Esophagus (tissue), 2 donors: Measurements from ENCODE around the gene CCL23. TPM values are rescaled to one million over a fixed set of nuclear protein-coding genes. Genes with fewer than 3 reads are reported as not detected.
"Not testable (repeated sequence)": the region's sequence is repeated elsewhere in the genome, so short reads cannot be mapped to it uniquely, and the experiment has no call there.

Experiments used
- H3K27ac ChIP-seq, 2 donors: one replicate each; pipeline ENCODE4 v1.5.1; 2013; ENCODE audit warnings: low read depth in 2 of 2, mild to moderate bottlenecking in 2 of 2, inconsistent platforms in 1 of 2, low read length in 1 of 2, moderate library complexity in 1 of 2
- H3K27me3 ChIP-seq, 2 donors: one replicate each; pipeline ENCODE4 v1.6.1; 2013; ENCODE audit warnings: low read length in 2 of 2, control low read depth in 1 of 2, mild to moderate bottlenecking in 1 of 2; ENCODE audit not compliant: insufficient read depth in 2 of 2, control insufficient read depth in 1 of 2
- H3K36me3 ChIP-seq, 2 donors: one replicate each; pipeline ENCODE4 v1.6.1; 2013; ENCODE audit warnings: low read length in 1 of 2; ENCODE audit not compliant: control insufficient read depth in 2 of 2, insufficient read depth in 2 of 2
- H3K4me1 ChIP-seq, 2 donors: one replicate each; pipeline ENCODE4 v1.6.1; 2013; ENCODE audit warnings: low read length in 1 of 2; ENCODE audit not compliant: control insufficient read depth in 2 of 2, insufficient read depth in 2 of 2
- H3K4me3 ChIP-seq, 2 donors: one replicate each; pipeline ENCODE4 v1.5.1; 2013; ENCODE audit warnings: low read length in 2 of 2, mild to moderate bottlenecking in 2 of 2, low read depth in 1 of 2, moderate library complexity in 1 of 2
- H3K9me3 ChIP-seq, 2 donors: one replicate each; pipeline ENCODE4 v1.6.1; 2013; ENCODE audit warnings: mild to moderate bottlenecking in 2 of 2, low read depth in 1 of 2, low read length in 1 of 2, moderate library complexity in 1 of 2; ENCODE audit not compliant: control insufficient read depth in 2 of 2, insufficient read depth in 1 of 2
- WGBS, 2 donors: extraction: QIAGEN DNeasy Blood & Tissue Kit; methylation state at CpG; one replicate each; pipeline ENCODE4 v1.1.7; 2013; 5-methylcytosine and 5-hydroxymethylcytosine counted together
- polyA plus RNA-seq, 2 donors: library from polyadenylated mRNA; stranded (reverse); fragments of 200-250 nt; gene quantifications; one replicate each; pipeline ENCODE4 v1.2.3, GENCODE V29; 2013
- donor health status: healthy with polysubstance abuse.
- donor health status: Bipolar disorder and iron deficiency.

The CCL23 gene
- polyA plus RNA-seq, 2 donors, result 1.3 to 3.6 TPM

GRCh38 chr17:36048066-36048465 is 30.3 kb upstream of the CCL23 start:
- Histone ChIP-seq H3K4me3 (no peak overlapping the region), H3K27ac (no peak overlapping the region), H3K4me1 (no peaks in the 10 kb centered on the region), H3K27me3 (no peaks in the 10 kb centered on the region), H3K9me3 (peaks cover 0 to 3% of the 10 kb centered on the region in 2 donors), H3K36me3 (no peaks in the 10 kb centered on the region)
- whole genome bisulfite sequencing, 2 donors, result 66 to 83% methylated on average over 2 of the region's 2 CpGs

DNA sequence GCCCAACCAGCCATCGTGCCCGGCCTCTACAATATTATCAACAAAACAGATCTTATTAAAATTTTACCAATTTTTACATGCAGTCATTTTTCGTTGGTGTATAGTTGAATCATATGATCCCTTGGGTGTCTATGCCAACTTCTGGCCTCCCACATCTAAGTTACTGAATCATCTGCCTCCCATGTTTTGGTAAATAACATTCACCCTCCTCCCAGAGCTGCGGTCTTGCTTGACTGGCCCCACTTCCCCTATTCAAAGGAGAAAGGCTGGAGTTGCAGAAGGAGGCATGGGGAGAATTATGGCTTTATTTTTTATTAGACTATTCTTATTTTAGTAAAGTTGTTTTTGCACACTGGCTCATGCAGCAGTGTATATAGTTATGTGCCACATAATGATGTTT is 18.5 kb upstream of the CCL23 start:
- Histone ChIP-seq H3K4me1 (no peaks in the 10 kb centered on the region), H3K36me3 (no peaks in the 10 kb centered on the region), H3K9me3 (no peaks in the 10 kb centered on the region), H3K27me3 (no peaks in the 10 kb centered on the region), H3K4me3 (no peak overlapping the region), H3K27ac (no peak overlapping the region)
- WGBS, 2 donors, result 82 to 86% methylated on average over 4 of the region's 4 CpGs

DNA sequence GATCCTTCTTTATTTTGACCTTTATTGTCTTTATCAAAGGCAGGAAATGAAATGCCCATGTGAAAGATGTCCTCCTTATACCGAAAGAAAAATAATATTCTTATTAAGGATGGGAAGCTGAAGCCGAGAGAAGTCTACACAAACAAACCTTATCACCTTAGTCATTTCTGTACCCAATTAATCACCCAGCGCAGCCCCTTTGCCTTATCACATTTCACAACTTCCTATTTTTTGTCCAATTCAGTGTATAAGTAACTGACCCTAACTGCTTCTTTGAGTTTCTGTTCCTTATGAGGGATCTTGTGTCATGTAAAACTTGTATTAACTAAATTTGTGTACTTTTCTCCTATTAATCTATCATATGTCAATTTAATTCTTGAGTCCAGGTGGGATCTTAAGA is 16.4 kb upstream of the CCL23 start:
- WGBS, 2 donors, result 37 to 42% methylated on average over 3 of the region's 3 CpGs

GRCh38 chr17:36030956-36031355 is 13.2 kb upstream of the CCL23 start:
- no peaks in the 10 kb centered on the region for H3K4me1 ChIP-seq
- no peaks in the 10 kb centered on the region for H3K36me3 ChIP-seq
- no peak overlapping the region for H3K4me3 ChIP-seq
- WGBS, 2 donors, result 88 to 94% methylated on average over 1 of the region's 1 CpG
- H3K27ac ChIP-seq, result no peak overlapping the region
- H3K9me3 ChIP-seq, result no peaks in the 10 kb centered on the region
- no peaks in the 10 kb centered on the region for H3K27me3 ChIP-seq

More for the DNA sequence above, 16.4 kb upstream of the CCL23 start:
- no peaks in the 10 kb centered on the region for H3K9me3 ChIP-seq
- no peaks in the 10 kb centered on the region for H3K4me1 ChIP-seq
- no peaks in the 10 kb centered on the region for H3K27me3 ChIP-seq
- no peak overlapping the region for H3K4me3 ChIP-seq
- H3K36me3 ChIP-seq, result no peaks in the 10 kb centered on the region
- H3K27ac ChIP-seq, result no peak overlapping the region

GRCh38 chr17:36027761-36028160 is 10.0 kb upstream of the CCL23 start:
- 67 to 75% methylated on average over 4 of the region's 4 CpGs for WGBS, 2 donors
- H3K27me3 ChIP-seq, result no peaks in the 10 kb centered on the region

GRCh38 chr17:36024106-36024869 is 6.5 kb upstream of the CCL23 start:
- WGBS, 2 donors, result 78 to 85% methylated on average over 6 of the region's 6 CpGs
- Histone ChIP-seq H3K27ac (no peak overlapping the region), H3K9me3 (no peaks in the 10 kb centered on the region), H3K27me3 (no peaks in the 10 kb centered on the region), H3K4me1 (no peaks in the 10 kb centered on the region), H3K36me3 (no peaks in the 10 kb centered on the region), H3K4me3 (no peak overlapping the region)

More at GRCh38 chr17:36027761-36028160, 10.0 kb upstream of the CCL23 start:
- no peak overlapping the region for H3K27ac ChIP-seq
- no peaks in the 10 kb centered on the region for H3K9me3 ChIP-seq
- H3K4me3 ChIP-seq, result no peak overlapping the region
- H3K36me3 ChIP-seq, result no peaks in the 10 kb centered on the region
- H3K4me1 ChIP-seq, result no peaks in the 10 kb centered on the region

GRCh38 chr17:36019423-36019822 is 1.7 kb upstream of the CCL23 start:
- H3K9me3 ChIP-seq, result peaks cover 0 to 1% of the 10 kb centered on the region in 2 donors
- WGBS, 2 donors, result 92% methylated on average over 2 of the region's 2 CpGs
- no peaks in the 10 kb centered on the region for H3K27me3 ChIP-seq
- no peak overlapping the region for H3K27ac ChIP-seq
- no peaks in the 10 kb centered on the region for H3K4me1 ChIP-seq
- no peak overlapping the region for H3K4me3 ChIP-seq
- no peaks in the 10 kb centered on the region for H3K36me3 ChIP-seq

DNA sequence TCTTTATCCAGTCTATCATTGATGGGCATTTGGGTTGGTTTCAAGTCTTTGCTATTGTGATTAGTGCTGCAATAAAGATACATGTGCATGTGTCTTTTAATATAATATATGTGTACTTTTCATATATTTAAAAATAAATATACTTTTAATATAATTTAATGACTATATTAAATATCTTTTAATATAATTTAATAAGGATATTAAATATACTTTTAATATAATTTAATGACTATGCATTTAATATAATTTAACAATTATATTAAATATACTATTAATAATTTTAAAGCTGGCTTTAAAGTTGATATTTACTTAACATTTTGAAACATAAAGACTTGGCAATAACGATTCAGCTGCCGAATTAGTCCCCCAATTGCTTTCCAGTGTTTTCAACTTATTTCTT is 1.2 kb downstream of the CCL23 start:
- H3K9me3 ChIP-seq, result peaks cover 0 to 5% of the 10 kb centered on the region in 2 donors
- no peaks in the 10 kb centered on the region for H3K4me1 ChIP-seq
- WGBS, 2 donors, result 87 to 96% methylated on average over 2 of the region's 2 CpGs
- H3K27ac ChIP-seq, result no peak overlapping the region
- H3K36me3 ChIP-seq, result no peaks in the 10 kb centered on the region
- H3K27me3 ChIP-seq, result no peaks in the 10 kb centered on the region
- H3K4me3 ChIP-seq, result no peak overlapping the region

GRCh38 chr17:36015895-36016294 is 1.9 kb downstream of the CCL23 start:
- not testable (repeated sequence) for H3K4me1 ChIP-seq, H3K9me3 ChIP-seq, H3K36me3 ChIP-seq, H3K4me3 ChIP-seq, H3K27me3 ChIP-seq, H3K27ac ChIP-seq
- 86 to 88% methylated on average over 4 of the region's 4 CpGs for WGBS, 2 donors

GRCh38 chr17:36014946-36015345 is 2.8 kb downstream of the CCL23 start:
- H3K27ac ChIP-seq, result no peak overlapping the region
- no peak overlapping the region for H3K4me3 ChIP-seq
- H3K36me3 ChIP-seq, result no peaks in the 10 kb centered on the region
- peaks cover 0 to 5% of the 10 kb centered on the region in 2 donors for H3K9me3 ChIP-seq
- no peaks in the 10 kb centered on the region for H3K27me3 ChIP-seq
- WGBS, 2 donors, result 71% methylated on average over 5 of the region's 5 CpGs
- no peaks in the 10 kb centered on the region for H3K4me1 ChIP-seq
